ENCODE data around the gene COL9A3. TPM values are rescaled to one million over a fixed set of nuclear protein-coding genes. Genes with fewer than 3 reads are reported as not detected.

The COL9A3 gene
- total RNA-seq, 4 donors from 2014 or later: 6.0 to 223 (median 8.0) TPM

DNA sequence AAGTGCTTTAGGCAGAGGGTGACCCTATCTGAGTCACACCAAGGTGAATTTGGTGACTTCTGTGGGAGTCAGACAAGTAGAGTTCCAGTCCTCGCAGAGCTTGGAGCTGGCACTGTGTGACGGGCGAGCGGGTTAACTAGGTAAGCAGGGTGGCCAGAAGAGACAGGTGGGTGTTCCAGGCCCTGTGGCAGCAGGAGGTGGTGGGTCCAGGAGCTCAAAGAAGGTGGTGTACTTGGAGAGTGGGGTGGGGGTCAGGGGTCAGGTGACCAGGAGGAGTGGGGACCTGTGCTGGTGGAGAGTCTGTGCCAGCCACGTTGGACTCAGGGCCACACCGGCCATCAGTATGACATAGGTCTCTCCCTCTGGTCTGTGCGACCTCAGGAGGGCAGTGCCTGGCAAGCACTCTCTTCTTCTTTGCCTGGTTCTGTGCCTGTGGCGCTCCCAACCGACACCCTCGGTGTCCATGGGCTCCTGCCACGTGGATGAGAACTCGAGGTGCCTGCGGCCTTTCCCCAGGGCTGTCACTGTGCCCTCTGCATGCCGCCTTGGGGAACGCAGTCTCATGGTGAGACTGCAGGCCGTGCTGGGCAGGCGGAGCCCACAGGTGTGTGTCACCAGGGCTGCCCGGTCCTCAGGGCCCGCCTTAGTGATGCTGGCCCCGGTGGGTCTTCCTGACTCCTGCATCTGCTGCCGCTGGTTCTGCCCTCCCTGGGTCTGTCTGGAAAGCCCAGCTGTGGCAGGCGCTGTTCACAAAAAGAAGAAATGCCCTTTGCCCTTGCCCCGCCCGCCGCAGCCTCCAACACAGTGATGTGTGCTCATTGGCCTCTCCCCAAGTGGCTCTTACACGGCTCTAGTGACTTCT is 18.9 kb upstream of the COL9A3 start:
- Histone ChIP-seq H3K4me1 (peaks cover 21 to 42% (median 36%) of the 10 kb centered on the region in 4 donors), H3K27ac (peak overlapping the region; percentile 94 to 97 (median 96)), H3K36me3 (peaks cover 0 to 17% (median 5%) of the 10 kb centered on the region in 4 donors), H3K9me3 (no peaks in the 10 kb centered on the region), H3K4me3 (peak overlapping the region in 1 of 4 donors; percentile 64), H3K27me3 (no peaks in the 10 kb centered on the region)
- intact Hi-C loops (cut with DNase I; ENCODE audit: low total_unique reads): no loop called here
- DNase-seq: peak; percentile 83
- TF ChIP-seq EP300 (IDR thresholded peaks at IDR 0.05; ENCODE audit: low read depth): no peak
- TF ChIP-seq POLR2A (IDR thresholded peaks at IDR 0.05): peak; percentile 42
- TF ChIP-seq CTCF (IDR thresholded peaks at IDR 0.05): peak in 2 of 5 experiments; percentile 14 to 35
- TF ChIP-seq POLR2AphosphoS5 (IDR thresholded peaks at IDR 0.05): peak in 1 of 3 donors; percentile 12
- in situ Hi-C loops (cut with MboI; ENCODE audit: low pct_ligation_motif_present in 1 of 4, low pct_unique_long_range_greater_than_20kb in 1 of 4, low sequenced_read_pairs in 3 of 4): loop anchor here in 2 of 4 donors (25.0 kb wide), 2 partner anchors 111 to 136 kb away; no protein-coding TSS in a partner anchor
- WGBS, 2 donors (ENCODE audit: low coverage in 1 of 2): 33 to 53% methylated on average over 1 to 26 of the region's 26 CpGs

GRCh38 chr20:62799036-62799435 is 17.8 kb upstream of the COL9A3 start:
- 96% methylated on average over 8 of the region's 8 CpGs; no CpG with 5 or more reads in 1 of the 2 donors for WGBS, 2 donors (ENCODE audit: low coverage in 1 of 2)
- Histone ChIP-seq H3K36me3 (peaks cover 0 to 17% (median 5%) of the 10 kb centered on the region in 4 donors), H3K9me3 (no peaks in the 10 kb centered on the region), H3K27ac (peak overlapping the region in 1 of 4 donors; percentile 94), H3K4me1 (peaks cover 17 to 35% (median 32%) of the 10 kb centered on the region in 4 donors), H3K4me3 (no peak overlapping the region), H3K27me3 (no peaks in the 10 kb centered on the region)
- in situ Hi-C loops (cut with MboI; ENCODE audit: low pct_ligation_motif_present in 1 of 4, low pct_unique_long_range_greater_than_20kb in 1 of 4, low sequenced_read_pairs in 3 of 4) (loop anchor here in 2 of 4 donors (25.0 kb wide), 2 partner anchors 112 to 137 kb away; no protein-coding TSS in a partner anchor), intact Hi-C loops (cut with DNase I; ENCODE audit: low total_unique reads) (no loop called here)
- TF ChIP-seq EP300 (IDR thresholded peaks at IDR 0.05; ENCODE audit: low read depth) (no peak), CTCF (IDR thresholded peaks at IDR 0.05) (no peak), POLR2A (IDR thresholded peaks at IDR 0.05) (no peak), POLR2AphosphoS5 (IDR thresholded peaks at IDR 0.05) (no peak)
- no peak for DNase-seq

DNA sequence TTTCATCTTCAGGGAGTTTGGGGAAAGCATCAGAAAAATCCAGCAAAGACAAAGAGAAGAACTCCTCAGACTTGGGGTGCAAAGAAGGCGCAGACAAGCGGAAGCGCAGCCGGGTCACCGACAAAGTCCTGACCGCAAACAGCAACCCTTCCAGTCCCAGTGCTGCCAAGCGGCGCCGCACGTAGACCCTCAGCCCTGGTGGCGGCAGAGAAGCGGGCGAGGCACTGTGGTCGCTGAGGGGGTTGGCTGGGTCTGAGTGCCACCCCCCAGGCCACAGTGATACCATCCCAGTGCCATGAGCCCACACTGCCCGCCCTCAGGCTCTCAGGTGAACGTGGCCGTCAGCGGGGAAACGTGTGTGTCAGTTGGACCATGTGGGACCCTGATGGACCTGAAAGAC is 17.4 kb upstream of the COL9A3 start:
- Histone ChIP-seq H3K9me3 (no peaks in the 10 kb centered on the region), H3K4me1 (peaks cover 20 to 37% (median 34%) of the 10 kb centered on the region in 4 donors), H3K27me3 (no peaks in the 10 kb centered on the region), H3K27ac (no peak overlapping the region), H3K36me3 (peaks cover 0 to 17% (median 5%) of the 10 kb centered on the region in 4 donors), H3K4me3 (no peak overlapping the region)
- DNase-seq: no peak
- WGBS, 2 donors (ENCODE audit: low coverage in 1 of 2): 90 to 95% methylated on average over 4 to 19 of the region's 19 CpGs
- TF ChIP-seq POLR2AphosphoS5 (IDR thresholded peaks at IDR 0.05) (no peak), POLR2A (IDR thresholded peaks at IDR 0.05) (no peak), CTCF (IDR thresholded peaks at IDR 0.05) (no peak), EP300 (IDR thresholded peaks at IDR 0.05; ENCODE audit: low read depth) (no peak)
- in situ Hi-C loops (cut with MboI; ENCODE audit: low pct_ligation_motif_present in 1 of 4, low pct_unique_long_range_greater_than_20kb in 1 of 4, low sequenced_read_pairs in 3 of 4) (loop anchor here in 2 of 4 donors (25.0 kb wide), 2 partner anchors 112 to 137 kb away; no protein-coding TSS in a partner anchor), intact Hi-C loops (cut with DNase I; ENCODE audit: low total_unique reads) (no loop called here)

GRCh38 chr20:62799873-62800272 is 17.0 kb upstream of the COL9A3 start:
- Histone ChIP-seq H3K9me3 (no peaks in the 10 kb centered on the region), H3K4me1 (peaks cover 20 to 33% (median 30%) of the 10 kb centered on the region in 4 donors), H3K27ac (no peak overlapping the region), H3K27me3 (no peaks in the 10 kb centered on the region), H3K4me3 (no peak overlapping the region), H3K36me3 (peaks cover 0 to 17% (median 5%) of the 10 kb centered on the region in 4 donors)
- DNase-seq: no peak
- TF ChIP-seq EP300 (IDR thresholded peaks at IDR 0.05; ENCODE audit: low read depth) (no peak), CTCF (IDR thresholded peaks at IDR 0.05) (no peak), POLR2AphosphoS5 (IDR thresholded peaks at IDR 0.05) (no peak), POLR2A (IDR thresholded peaks at IDR 0.05) (no peak)
- in situ Hi-C loops (cut with MboI; ENCODE audit: low pct_ligation_motif_present in 1 of 4, low pct_unique_long_range_greater_than_20kb in 1 of 4, low sequenced_read_pairs in 3 of 4): loop anchor here (10.0 to 25.0 kb wide), 3 partner anchors 113 to 138 kb away; no protein-coding TSS in a partner anchor
- intact Hi-C loops (cut with DNase I; ENCODE audit: low total_unique reads): no loop called here
- WGBS, 2 donors (ENCODE audit: low coverage in 1 of 2): 88% methylated on average over 10 of the region's 10 CpGs; no CpG with 5 or more reads in 1 of the 2 donors

Data from transverse colon (tissue), 4 donors.